ENCODE results near the gene FAAP20.
A peak's percentile ranks its signal among the peaks of the same experiment; 100 is the strongest.

FAAP20 gene

DNA sequence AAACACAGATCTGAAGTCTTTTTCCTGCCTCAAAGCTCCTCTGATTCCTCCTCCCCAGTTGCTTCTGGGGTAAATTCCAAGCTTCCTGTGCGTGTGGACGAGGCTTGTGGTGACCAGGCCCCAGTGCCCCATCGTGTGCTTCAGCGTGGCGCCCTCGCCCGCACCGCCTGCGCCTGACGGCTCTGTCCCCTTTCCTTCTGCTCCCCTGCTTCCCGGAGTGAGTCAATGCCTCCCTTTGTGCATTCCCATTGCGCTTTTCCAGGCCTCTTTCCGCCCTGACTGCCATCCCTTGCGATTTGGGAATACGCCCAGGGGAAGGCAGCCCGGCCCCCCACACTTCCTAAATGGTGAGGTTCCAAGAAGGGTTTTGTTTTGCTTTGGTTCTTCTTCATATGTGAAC is 36.3 kb downstream of the FAAP20 start:
- peaks cover 17% of the 10 kb centered on the region for H3K4me1 Mint-ChIP-seq

DNA sequence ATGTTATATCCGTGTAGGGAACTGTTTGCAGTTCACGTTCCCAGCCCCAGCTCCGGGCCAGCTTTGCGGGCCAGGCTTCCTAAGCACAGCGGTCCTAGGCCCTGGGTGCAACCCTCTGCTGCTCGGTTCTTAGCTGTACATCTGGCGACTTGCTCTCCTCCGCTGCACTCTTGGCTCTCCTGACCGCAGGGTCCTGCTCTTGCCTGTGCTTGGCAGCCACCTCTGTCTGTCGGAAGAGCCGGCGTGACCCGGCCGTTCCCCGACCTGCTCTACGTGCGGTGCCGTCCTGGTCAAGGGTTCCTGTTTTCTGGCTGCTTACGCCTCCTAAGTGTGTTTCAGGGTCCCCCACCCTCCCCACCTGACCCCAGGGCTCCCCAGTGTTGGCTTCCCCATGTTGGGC is 36.7 kb downstream of the FAAP20 start:
- Mint-ChIP-seq H3K4me3 (no peak overlapping the region), H3K27me3 (ENCODE audit: low read depth) (peaks cover 2% of the 10 kb centered on the region), H3K9me3 (peaks cover 5% of the 10 kb centered on the region), H3K4me1 (peaks cover 17% of the 10 kb centered on the region), H3K27ac (no peak overlapping the region), H3K36me3 (ENCODE audit: low read depth) (peaks cover 35% of the 10 kb centered on the region)
- TF ChIP-seq CTCF (IDR thresholded peaks at IDR 0.05; ENCODE audit: unreplicated experiment in 3 of 3) = no peak

More for the DNA sequence above, 36.3 kb downstream of the FAAP20 start:
- Mint-ChIP-seq H3K4me3 (no peak overlapping the region), H3K36me3 (ENCODE audit: low read depth) (peaks cover 39% of the 10 kb centered on the region), H3K9me3 (peaks cover 7% of the 10 kb centered on the region), H3K27me3 (ENCODE audit: low read depth) (peaks cover 3% of the 10 kb centered on the region), H3K27ac (no peak overlapping the region)
- no peak for TF ChIP-seq CTCF (IDR thresholded peaks at IDR 0.05; ENCODE audit: unreplicated experiment in 3 of 3)

- Mint-ChIP-seq H3K27ac (no peak overlapping the region), H3K4me3 (no peak overlapping the region), H3K9me3 (peaks cover 4% of the 10 kb centered on the region), H3K27me3 (ENCODE audit: low read depth) (no peaks in the 10 kb centered on the region), H3K4me1 (peaks cover 17% of the 10 kb centered on the region), H3K36me3 (ENCODE audit: low read depth) (peaks cover 35% of the 10 kb centered on the region)
- TF ChIP-seq CTCF (IDR thresholded peaks at IDR 0.05; ENCODE audit: unreplicated experiment in 3 of 3) = no peak
These were observed 37.7 kb downstream of the FAAP20 start for GRCh38 chr1:2156866-2157265.

GRCh38 chr1:2155788-2156187 is 38.8 kb downstream of the FAAP20 start:
- H3K27me3 Mint-ChIP-seq (ENCODE audit: low read depth) = no peaks in the 10 kb centered on the region
- peaks cover 31% of the 10 kb centered on the region for H3K36me3 Mint-ChIP-seq (ENCODE audit: low read depth)
- H3K4me1 Mint-ChIP-seq = peaks cover 17% of the 10 kb centered on the region
- H3K27ac Mint-ChIP-seq = no peak overlapping the region
- H3K9me3 Mint-ChIP-seq = peaks cover 4% of the 10 kb centered on the region
- H3K4me3 Mint-ChIP-seq = no peak overlapping the region
- no peak for TF ChIP-seq CTCF (IDR thresholded peaks at IDR 0.05; ENCODE audit: unreplicated experiment in 3 of 3)

DNA sequence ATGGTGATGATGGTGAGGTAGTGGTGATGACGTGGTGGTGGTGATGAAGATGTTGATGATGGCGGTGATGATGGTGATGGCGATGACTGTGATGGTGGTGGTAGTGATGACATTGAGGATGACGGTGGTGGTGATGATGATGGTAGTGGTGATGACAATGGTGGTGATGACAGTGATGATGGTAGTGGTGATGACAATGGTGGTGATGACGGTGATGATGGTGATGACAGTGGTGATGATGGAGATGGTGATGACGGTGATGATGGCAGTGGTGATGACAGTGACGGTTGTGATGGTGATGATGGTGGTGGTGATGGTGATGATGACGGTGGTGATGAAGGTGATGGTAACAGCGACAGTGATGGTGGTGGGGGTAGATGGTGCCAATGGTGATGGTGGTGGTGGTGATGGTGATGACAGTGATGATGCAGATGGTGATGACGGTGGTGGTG is 39.4 kb downstream of the FAAP20 start:
- Mint-ChIP-seq H3K4me3 (peak overlapping the region in 1 of 3 experiments; percentile 38), H3K9me3 (peaks cover 4% of the 10 kb centered on the region), H3K36me3 (ENCODE audit: low read depth) (peaks cover 30% of the 10 kb centered on the region), H3K27me3 (ENCODE audit: low read depth) (no peaks in the 10 kb centered on the region), H3K27ac (no peak overlapping the region), H3K4me1 (peaks cover 17% of the 10 kb centered on the region)
- TF ChIP-seq CTCF (IDR thresholded peaks at IDR 0.05; ENCODE audit: unreplicated experiment in 3 of 3) = no peak

GRCh38 chr1:2154022-2154421 is 40.5 kb downstream of the FAAP20 start:
- H3K4me3 Mint-ChIP-seq = no peak overlapping the region
- no peak overlapping the region for H3K27ac Mint-ChIP-seq

More at GRCh38 chr1:2154022-2154421, 40.5 kb downstream of the FAAP20 start:
- H3K36me3 Mint-ChIP-seq (ENCODE audit: low read depth) = peaks cover 25% of the 10 kb centered on the region
- no peaks in the 10 kb centered on the region for H3K27me3 Mint-ChIP-seq (ENCODE audit: low read depth)
- H3K9me3 Mint-ChIP-seq = peaks cover 4% of the 10 kb centered on the region
- H3K4me1 Mint-ChIP-seq = peaks cover 12% of the 10 kb centered on the region
- TF ChIP-seq CTCF (IDR thresholded peaks at IDR 0.05; ENCODE audit: unreplicated experiment in 3 of 3) = no peak

Data from nephron (organoid).